Measurements from ENCODE around the gene DDAH1.

DDAH1 gene

DNA sequence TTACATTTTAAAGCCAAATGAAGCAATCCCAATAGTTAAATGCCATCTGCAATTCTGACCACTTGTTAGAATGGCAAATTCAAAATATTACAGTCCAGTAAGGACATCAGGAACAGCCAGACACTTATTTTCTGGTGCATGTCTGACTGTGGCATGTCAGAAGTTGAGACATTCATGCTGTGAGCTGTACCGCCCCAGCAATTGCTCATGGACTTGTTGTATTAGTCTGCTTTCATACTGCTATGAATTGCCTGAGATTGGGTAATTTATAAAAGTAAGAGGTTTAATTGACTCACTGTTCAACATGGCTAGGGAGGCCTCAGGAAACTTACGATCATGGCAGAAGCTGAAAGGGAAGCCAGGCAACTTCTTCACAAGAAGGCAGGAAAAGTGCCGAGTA, 19.1 kb downstream of the DDAH1 start:
- H3K79me2 ChIP-seq (ENCODE audit: control insufficient read depth, insufficient read depth, low read length, poor library complexity), result no peaks in the 10 kb centered on the region
- no peak overlapping the region for H3K4me2 ChIP-seq (ENCODE audit: low read length)
- no peak overlapping the region for H3K4me3 ChIP-seq (ENCODE audit: low read depth, low read length)
- H3K36me3 ChIP-seq (ENCODE audit: control insufficient read depth in 1 of 2, insufficient read depth in 2 of 2, low read length in 2 of 2), result no peaks in the 10 kb centered on the region
- no peak overlapping the region for H2BK120ac ChIP-seq (ENCODE audit: insufficient read depth, low read length, poor library complexity)
- no peak overlapping the region for H4K8ac ChIP-seq (ENCODE audit: low read depth, low read length)
- H4K91ac ChIP-seq (ENCODE audit: low read depth, low read length), result no peak overlapping the region
- H3K23ac ChIP-seq (ENCODE audit: low read length), result no peak overlapping the region
- H2AFZ ChIP-seq (ENCODE audit: insufficient read depth, low read length, poor library complexity), result no peak overlapping the region
- no peaks in the 10 kb centered on the region for H3K27me3 ChIP-seq (ENCODE audit: insufficient read depth, low read length)
- H2AK5ac ChIP-seq (ENCODE audit: low read length), result no peak overlapping the region
- no peaks in the 10 kb centered on the region for H3K79me1 ChIP-seq (ENCODE audit: low read length)
- no peaks in the 10 kb centered on the region for H3K9me3 ChIP-seq (ENCODE audit: insufficient read depth, low read depth, low read length)
- no peak for DNase-seq
- no peak overlapping the region for H4K12ac ChIP-seq (ENCODE audit: low read depth, low read length)
- no peak overlapping the region for H2BK12ac ChIP-seq (ENCODE audit: low read length)
- no peak overlapping the region for H2BK5ac ChIP-seq (ENCODE audit: low read depth, low read length, poor library complexity)
- H3K14ac ChIP-seq (ENCODE audit: low read length), result no peak overlapping the region
- peaks cover 0 to 1% of the 10 kb centered on the region in 2 experiments for H3K4me1 ChIP-seq (ENCODE audit: control insufficient read depth in 1 of 2, insufficient read depth in 2 of 2, low read length in 2 of 2)
- H3K9ac ChIP-seq (ENCODE audit: low read length), result no peak overlapping the region
- H3K18ac ChIP-seq (ENCODE audit: low read length), result no peak overlapping the region
- no CpG with 5 or more reads among the region's 3 CpGs for WGBS (ENCODE audit: extremely low coverage, insufficient coverage, insufficient read length)
- no peak overlapping the region for H3K27ac ChIP-seq (ENCODE audit: low read depth, low read length)
- no peak overlapping the region for H3K4ac ChIP-seq (ENCODE audit: low read depth, low read length)

DNA sequence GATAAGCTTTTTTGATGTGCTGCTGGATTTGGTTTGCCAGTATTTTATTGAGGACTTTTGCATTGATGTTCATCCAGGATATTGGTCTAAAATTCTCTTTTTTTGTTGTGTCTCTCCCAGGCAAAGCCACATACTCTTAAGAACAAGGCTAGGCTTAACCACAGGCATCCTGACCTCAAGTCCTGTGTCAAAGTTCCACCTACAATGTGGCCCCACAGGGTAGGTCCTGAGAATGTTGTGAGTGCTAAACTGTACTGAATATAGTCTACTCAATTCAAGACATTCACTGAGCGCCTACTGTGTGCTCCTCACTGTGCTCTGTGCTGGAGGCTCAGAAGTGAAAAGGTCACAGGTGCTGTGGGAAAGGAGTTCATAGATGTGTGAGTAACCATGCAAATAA, 20.6 kb downstream of the DDAH1 start:
- DNase-seq, result no peak
- H3K9ac ChIP-seq (ENCODE audit: low read length), result no peak overlapping the region
- no peak overlapping the region for H3K4me2 ChIP-seq (ENCODE audit: low read length)
- no peak overlapping the region for H4K12ac ChIP-seq (ENCODE audit: low read depth, low read length)
- no peak overlapping the region for H2BK5ac ChIP-seq (ENCODE audit: low read depth, low read length, poor library complexity)
- H3K4me3 ChIP-seq (ENCODE audit: low read depth, low read length), result no peak overlapping the region
- H4K8ac ChIP-seq (ENCODE audit: low read depth, low read length), result no peak overlapping the region
- H3K27ac ChIP-seq (ENCODE audit: low read depth, low read length), result no peak overlapping the region
- no peaks in the 10 kb centered on the region for H3K79me2 ChIP-seq (ENCODE audit: control insufficient read depth, insufficient read depth, low read length, poor library complexity)
- no peak overlapping the region for H3K18ac ChIP-seq (ENCODE audit: low read length)
- no peaks in the 10 kb centered on the region for H3K27me3 ChIP-seq (ENCODE audit: insufficient read depth, low read length)
- no peaks in the 10 kb centered on the region for H3K9me3 ChIP-seq (ENCODE audit: insufficient read depth, low read depth, low read length)
- no peak overlapping the region for H2BK12ac ChIP-seq (ENCODE audit: low read length)
- no peak overlapping the region for H4K91ac ChIP-seq (ENCODE audit: low read depth, low read length)
- H3K23ac ChIP-seq (ENCODE audit: low read length), result no peak overlapping the region
- no peak overlapping the region for H2AFZ ChIP-seq (ENCODE audit: insufficient read depth, low read length, poor library complexity)
- H3K4me1 ChIP-seq (ENCODE audit: control insufficient read depth in 1 of 2, insufficient read depth in 2 of 2, low read length in 2 of 2), result no peaks in the 10 kb centered on the region
- no peaks in the 10 kb centered on the region for H3K79me1 ChIP-seq (ENCODE audit: low read length)
- no peak overlapping the region for H2BK120ac ChIP-seq (ENCODE audit: insufficient read depth, low read length, poor library complexity)
- H3K36me3 ChIP-seq (ENCODE audit: control insufficient read depth in 1 of 2, insufficient read depth in 2 of 2, low read length in 2 of 2), result no peaks in the 10 kb centered on the region
- H3K14ac ChIP-seq (ENCODE audit: low read length), result no peak overlapping the region
- no peak overlapping the region for H3K4ac ChIP-seq (ENCODE audit: low read depth, low read length)
- H2AK5ac ChIP-seq (ENCODE audit: low read length), result no peak overlapping the region
- no CpG with 5 or more reads among the region's 1 CpG for WGBS (ENCODE audit: extremely low coverage, insufficient coverage, insufficient read length)

DNA sequence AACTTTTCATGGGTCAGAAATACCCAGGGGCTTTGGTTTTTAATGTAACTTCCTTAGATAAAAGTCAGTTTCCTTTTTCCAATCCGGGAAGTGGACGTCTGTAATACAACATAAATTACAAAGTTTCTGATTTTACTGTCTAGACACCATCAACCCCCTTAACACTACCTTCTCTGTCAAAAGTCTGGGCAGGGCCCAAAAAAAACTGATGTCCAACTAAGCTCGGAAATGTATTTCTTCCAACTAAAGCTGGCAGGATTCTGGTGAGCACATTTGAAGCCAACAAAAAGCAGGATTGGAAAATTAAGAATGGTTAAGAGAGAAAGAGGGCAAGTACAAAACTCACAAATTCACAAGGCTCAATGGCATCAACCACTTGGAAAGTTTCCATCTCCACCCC, 24.3 kb downstream of the DDAH1 start:
- H3K4ac ChIP-seq (ENCODE audit: low read depth, low read length), result no peak overlapping the region
- no peaks in the 10 kb centered on the region for H3K79me1 ChIP-seq (ENCODE audit: low read length)
- H3K9me3 ChIP-seq (ENCODE audit: insufficient read depth, low read depth, low read length), result no peaks in the 10 kb centered on the region
- no peak overlapping the region for H3K4me2 ChIP-seq (ENCODE audit: low read length)
- no peak overlapping the region for H2BK120ac ChIP-seq (ENCODE audit: insufficient read depth, low read length, poor library complexity)
- H3K18ac ChIP-seq (ENCODE audit: low read length), result no peak overlapping the region
- H2AFZ ChIP-seq (ENCODE audit: insufficient read depth, low read length, poor library complexity), result no peak overlapping the region
- no peak overlapping the region for H3K4me3 ChIP-seq (ENCODE audit: low read depth, low read length)
- no CpG with 5 or more reads among the region's 3 CpGs for WGBS (ENCODE audit: extremely low coverage, insufficient coverage, insufficient read length)
- peaks cover 0 to 2% of the 10 kb centered on the region in 2 experiments for H3K4me1 ChIP-seq (ENCODE audit: control insufficient read depth in 1 of 2, insufficient read depth in 2 of 2, low read length in 2 of 2)
- no peak overlapping the region for H3K27ac ChIP-seq (ENCODE audit: low read depth, low read length)
- H3K9ac ChIP-seq (ENCODE audit: low read length), result no peak overlapping the region
- H4K12ac ChIP-seq (ENCODE audit: low read depth, low read length), result no peak overlapping the region
- H3K36me3 ChIP-seq (ENCODE audit: control insufficient read depth in 1 of 2, insufficient read depth in 2 of 2, low read length in 2 of 2), result no peaks in the 10 kb centered on the region
- no peak overlapping the region for H2BK5ac ChIP-seq (ENCODE audit: low read depth, low read length, poor library complexity)
- no peak overlapping the region for H2AK5ac ChIP-seq (ENCODE audit: low read length)
- H4K8ac ChIP-seq (ENCODE audit: low read depth, low read length), result no peak overlapping the region
- no peak for DNase-seq
- no peak overlapping the region for H4K91ac ChIP-seq (ENCODE audit: low read depth, low read length)
- H2BK12ac ChIP-seq (ENCODE audit: low read length), result no peak overlapping the region
- no peak overlapping the region for H3K23ac ChIP-seq (ENCODE audit: low read length)
- no peak overlapping the region for H3K14ac ChIP-seq (ENCODE audit: low read length)
- H3K79me2 ChIP-seq (ENCODE audit: control insufficient read depth, insufficient read depth, low read length, poor library complexity), result no peaks in the 10 kb centered on the region
- H3K27me3 ChIP-seq (ENCODE audit: insufficient read depth, low read length), result no peaks in the 10 kb centered on the region

DNA sequence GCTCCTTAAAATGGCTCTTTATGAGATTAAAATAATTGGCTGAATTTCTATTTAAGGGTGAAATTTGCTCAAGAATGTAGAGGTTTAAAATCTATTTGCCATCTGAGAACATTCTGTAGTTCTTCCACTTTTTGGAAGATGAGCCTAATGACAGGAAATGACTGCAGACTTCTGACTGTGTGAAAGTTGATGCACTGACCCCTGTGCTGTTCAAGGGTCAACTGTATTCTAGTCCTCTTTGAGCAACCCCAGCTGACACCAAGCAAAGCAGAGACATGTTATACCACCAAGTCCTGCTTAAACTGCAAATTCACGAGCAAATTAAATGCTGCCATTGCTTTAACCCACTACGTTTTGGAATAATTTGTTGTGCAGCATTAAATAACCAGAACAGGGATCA, 26.6 kb downstream of the DDAH1 start:
- no CpG with 5 or more reads among the region's 2 CpGs for WGBS (ENCODE audit: extremely low coverage, insufficient coverage, insufficient read length)
- H3K9me3 ChIP-seq (ENCODE audit: insufficient read depth, low read depth, low read length), result no peaks in the 10 kb centered on the region
- H3K4me2 ChIP-seq (ENCODE audit: low read length), result no peak overlapping the region
- H3K27ac ChIP-seq (ENCODE audit: low read depth, low read length), result no peak overlapping the region
- H3K79me2 ChIP-seq (ENCODE audit: control insufficient read depth, insufficient read depth, low read length, poor library complexity), result no peaks in the 10 kb centered on the region
- H3K4me1 ChIP-seq (ENCODE audit: control insufficient read depth in 1 of 2, insufficient read depth in 2 of 2, low read length in 2 of 2), result peaks cover 0 to 2% of the 10 kb centered on the region in 2 experiments
- H3K23ac ChIP-seq (ENCODE audit: low read length), result no peak overlapping the region
- no peak overlapping the region for H4K91ac ChIP-seq (ENCODE audit: low read depth, low read length)
- no peaks in the 10 kb centered on the region for H3K36me3 ChIP-seq (ENCODE audit: control insufficient read depth in 1 of 2, insufficient read depth in 2 of 2, low read length in 2 of 2)
- no peak overlapping the region for H3K9ac ChIP-seq (ENCODE audit: low read length)
- no peak overlapping the region for H3K18ac ChIP-seq (ENCODE audit: low read length)
- no peak overlapping the region for H2BK120ac ChIP-seq (ENCODE audit: insufficient read depth, low read length, poor library complexity)
- H3K4ac ChIP-seq (ENCODE audit: low read depth, low read length), result no peak overlapping the region
- DNase-seq, result no peak
- no peak overlapping the region for H3K14ac ChIP-seq (ENCODE audit: low read length)
- H3K27me3 ChIP-seq (ENCODE audit: insufficient read depth, low read length), result no peaks in the 10 kb centered on the region
- no peak overlapping the region for H4K8ac ChIP-seq (ENCODE audit: low read depth, low read length)
- H4K12ac ChIP-seq (ENCODE audit: low read depth, low read length), result no peak overlapping the region
- no peaks in the 10 kb centered on the region for H3K79me1 ChIP-seq (ENCODE audit: low read length)
- no peak overlapping the region for H2BK12ac ChIP-seq (ENCODE audit: low read length)
- no peak overlapping the region for H3K4me3 ChIP-seq (ENCODE audit: low read depth, low read length)
- H2AK5ac ChIP-seq (ENCODE audit: low read length), result no peak overlapping the region
- H2AFZ ChIP-seq (ENCODE audit: insufficient read depth, low read length, poor library complexity), result no peak overlapping the region
- H2BK5ac ChIP-seq (ENCODE audit: low read depth, low read length, poor library complexity), result no peak overlapping the region

All from trophoblast cell (in vitro differentiated cells and primary cell).